ENCODE results near the gene HERC2.
"Not testable (repeated sequence)": the region's sequence is repeated elsewhere in the genome, so short reads cannot be mapped to it uniquely, and the experiment has no call there.

Gene HERC2

DNA sequence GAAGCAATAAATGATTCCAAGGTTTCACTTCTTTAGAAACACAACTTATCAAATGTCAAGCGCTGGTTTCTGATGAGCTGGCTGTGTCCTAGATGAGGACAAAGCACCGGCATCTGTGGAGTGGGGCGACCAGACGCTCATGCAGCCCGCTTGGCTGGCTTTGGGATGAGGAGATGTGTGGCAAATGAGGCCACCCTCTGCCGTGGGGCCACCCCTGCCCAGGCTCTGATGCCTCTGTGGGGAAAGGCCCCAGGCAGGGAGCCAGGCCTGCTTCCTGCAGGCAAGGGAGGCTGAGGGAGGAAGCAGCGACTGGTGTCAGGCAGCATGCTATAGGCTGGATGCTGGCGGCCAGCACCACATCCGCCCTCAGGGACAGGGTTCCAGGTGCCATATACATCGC is 102.9 kb downstream of the HERC2 start:
- H3K4me3 ChIP-seq (ENCODE audit: low read depth, low read length), result no peak overlapping the region
- TF ChIP-seq CTCF (IDR thresholded peaks at IDR 0.05; ENCODE audit: low read depth, low read length, missing control alignments), result no peak
- in situ Hi-C loops (cut with HindIII; ENCODE audit: low sequenced_read_pairs), result no loop called here
- DNase-seq (ENCODE audit: low read depth), result no peak

DNA sequence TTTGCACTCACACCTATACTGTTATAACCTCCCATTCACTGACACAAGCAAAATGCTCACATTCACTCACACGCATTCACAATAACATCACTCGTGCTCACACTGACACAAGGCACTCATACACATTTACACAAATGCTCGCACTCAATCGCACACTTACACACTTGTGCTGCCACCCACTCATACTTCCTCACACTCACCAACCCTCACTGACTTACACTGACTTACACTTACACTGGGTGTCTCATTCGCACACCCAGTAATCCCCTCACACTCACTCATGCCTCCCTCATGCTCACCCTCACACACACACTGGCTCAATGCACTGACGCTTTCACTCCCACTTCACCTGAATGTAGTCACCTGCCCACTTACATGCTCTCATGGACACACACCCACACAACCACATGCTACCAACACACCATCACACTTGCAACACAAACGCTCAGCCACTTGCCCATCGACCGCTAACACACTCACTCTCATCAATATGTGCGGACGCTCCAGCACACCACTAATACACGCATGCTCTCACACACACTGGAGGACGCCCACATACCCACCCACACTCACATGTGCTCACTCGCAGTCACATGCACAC is 104.9 kb downstream of the HERC2 start:
- H3K4me3 ChIP-seq (ENCODE audit: low read depth, low read length); DNase-seq (ENCODE audit: low read depth); in situ Hi-C loops (cut with HindIII; ENCODE audit: low sequenced_read_pairs): not testable (repeated sequence)

DNA sequence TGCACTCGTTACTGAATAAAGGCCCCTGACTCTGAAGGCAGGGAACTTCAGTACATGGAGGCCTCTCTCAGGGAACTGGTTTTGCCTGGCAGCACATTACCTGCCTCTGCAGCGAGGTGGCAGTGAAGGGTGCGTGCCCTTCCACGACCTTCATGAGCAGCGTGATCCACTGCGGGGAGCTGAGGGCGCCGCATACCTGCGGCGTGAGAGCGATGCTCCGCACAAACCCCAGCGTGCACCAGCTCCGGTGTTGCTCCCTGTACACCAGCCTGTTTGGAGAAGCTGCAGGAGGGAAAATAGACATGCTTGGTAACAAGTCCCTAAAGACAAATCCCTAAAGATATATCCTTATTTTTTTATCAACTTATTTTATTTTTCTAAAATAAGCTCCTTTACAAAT is 106.5 kb downstream of the HERC2 start:
- H3K4me3 ChIP-seq (ENCODE audit: low read depth, low read length); DNase-seq (ENCODE audit: low read depth); in situ Hi-C loops (cut with HindIII; ENCODE audit: low sequenced_read_pairs): not testable (repeated sequence)

GRCh38 chr15:28214006-28214790 is 107.8 kb downstream of the HERC2 start:
- H3K4me3 ChIP-seq (ENCODE audit: low read depth, low read length); in situ Hi-C loops (cut with HindIII; ENCODE audit: low sequenced_read_pairs); DNase-seq (ENCODE audit: low read depth): not testable (repeated sequence)

- in situ Hi-C loops (cut with HindIII; ENCODE audit: low sequenced_read_pairs); H3K4me3 ChIP-seq (ENCODE audit: low read depth, low read length); DNase-seq (ENCODE audit: low read depth): not testable (repeated sequence)
Observed at GRCh38 chr15:28213393-28213792, 108.6 kb downstream of the HERC2 start.

GRCh38 chr15:28208583-28208982 is 113.4 kb downstream of the HERC2 start:
- no peak overlapping the region for H3K4me3 ChIP-seq (ENCODE audit: low read depth, low read length)
- in situ Hi-C loops (cut with HindIII; ENCODE audit: low sequenced_read_pairs), result no loop called here
- TF ChIP-seq CTCF (IDR thresholded peaks at IDR 0.05; ENCODE audit: low read depth, low read length, missing control alignments), result no peak
- no peak for DNase-seq (ENCODE audit: low read depth)

DNA sequence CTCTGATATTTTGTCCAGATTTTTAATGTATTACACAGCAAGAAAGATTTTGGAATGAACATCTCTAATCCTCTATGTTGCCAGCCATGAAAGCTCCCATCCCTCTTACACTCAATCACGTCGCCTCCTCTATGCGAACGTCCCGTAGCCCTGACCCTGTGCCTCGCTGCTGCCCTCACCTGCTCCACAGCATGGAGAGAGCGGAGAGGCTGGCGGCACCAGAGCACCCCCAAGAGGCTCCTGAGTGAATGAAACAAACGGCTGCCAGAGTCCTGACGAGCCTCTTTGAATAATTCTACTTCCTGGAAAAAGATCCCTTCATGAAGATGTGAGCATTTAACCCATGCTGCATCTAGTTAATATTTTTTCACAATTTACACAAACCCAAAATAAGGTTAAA is 116.3 kb downstream of the HERC2 start:
- DNase-seq (ENCODE audit: low read depth); H3K4me3 ChIP-seq (ENCODE audit: low read depth, low read length); in situ Hi-C loops (cut with HindIII; ENCODE audit: low sequenced_read_pairs): not testable (repeated sequence)

DNA sequence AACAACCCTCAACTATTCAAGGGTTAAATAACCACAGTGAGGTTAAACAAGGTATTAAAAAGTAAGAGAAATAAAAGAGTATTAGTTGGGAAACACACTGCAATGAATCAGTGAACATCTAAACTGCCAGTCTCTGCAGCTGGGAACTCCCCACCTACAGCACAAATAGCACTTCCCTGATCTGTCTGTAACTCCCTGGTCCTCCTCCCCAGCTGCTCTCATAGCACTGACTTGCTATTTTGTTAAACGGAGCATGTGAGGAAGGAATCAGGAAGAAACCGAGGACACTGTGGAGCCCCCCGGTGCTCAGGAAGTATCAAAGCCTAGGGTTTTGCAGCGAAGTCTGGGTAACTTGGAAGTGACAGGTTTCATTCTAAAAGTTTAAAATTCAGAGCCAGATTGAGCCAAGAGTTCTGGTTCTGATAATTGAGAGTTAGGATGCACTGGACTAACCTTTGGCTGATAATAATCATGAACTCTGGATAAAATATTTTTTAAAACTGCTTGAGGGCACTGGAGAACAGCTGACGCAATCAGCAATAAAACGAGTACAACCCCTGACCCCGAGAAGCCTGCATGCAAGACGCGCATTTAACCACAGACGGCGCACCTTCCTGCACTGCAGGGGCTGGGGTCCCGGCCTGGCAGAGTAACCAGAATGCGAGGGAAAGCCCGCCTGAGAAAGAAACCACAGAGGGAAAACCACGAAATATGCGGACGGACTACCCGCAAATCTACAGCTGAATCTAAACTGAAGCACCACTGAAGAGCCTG is 118.7 kb downstream of the HERC2 start:
- DNase-seq (ENCODE audit: low read depth); H3K4me3 ChIP-seq (ENCODE audit: low read depth, low read length); in situ Hi-C loops (cut with HindIII; ENCODE audit: low sequenced_read_pairs): not testable (repeated sequence)

- in situ Hi-C loops (cut with HindIII; ENCODE audit: low sequenced_read_pairs); H3K4me3 ChIP-seq (ENCODE audit: low read depth, low read length); DNase-seq (ENCODE audit: low read depth): not testable (repeated sequence)
Observed at GRCh38 chr15:28202124-28202523, 119.9 kb downstream of the HERC2 start.

GRCh38 chr15:28198215-28198614 is 123.8 kb downstream of the HERC2 start:
- H3K4me3 ChIP-seq (ENCODE audit: low read depth, low read length); DNase-seq (ENCODE audit: low read depth); in situ Hi-C loops (cut with HindIII; ENCODE audit: low sequenced_read_pairs): not testable (repeated sequence)

DNA sequence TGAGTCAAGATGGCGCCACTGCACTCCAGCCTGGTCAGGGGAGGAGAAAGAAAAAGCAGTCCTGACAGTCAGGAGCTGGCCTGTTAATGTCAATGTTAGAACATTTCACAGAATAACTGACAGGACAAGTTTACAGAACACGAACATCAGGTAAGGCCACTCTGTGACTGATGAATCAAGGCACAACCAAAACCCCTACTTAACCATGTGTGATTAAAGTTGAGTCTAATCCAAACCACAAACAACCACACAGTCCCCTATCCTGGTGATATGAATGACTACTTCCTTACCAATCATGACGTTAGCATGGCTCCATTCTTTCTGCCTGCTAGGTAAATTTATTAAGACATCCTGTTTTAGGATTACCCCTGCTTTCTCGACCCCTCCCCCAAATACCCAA is 124.3 kb downstream of the HERC2 start:
- in situ Hi-C loops (cut with HindIII; ENCODE audit: low sequenced_read_pairs); H3K4me3 ChIP-seq (ENCODE audit: low read depth, low read length); DNase-seq (ENCODE audit: low read depth): not testable (repeated sequence)

DNA sequence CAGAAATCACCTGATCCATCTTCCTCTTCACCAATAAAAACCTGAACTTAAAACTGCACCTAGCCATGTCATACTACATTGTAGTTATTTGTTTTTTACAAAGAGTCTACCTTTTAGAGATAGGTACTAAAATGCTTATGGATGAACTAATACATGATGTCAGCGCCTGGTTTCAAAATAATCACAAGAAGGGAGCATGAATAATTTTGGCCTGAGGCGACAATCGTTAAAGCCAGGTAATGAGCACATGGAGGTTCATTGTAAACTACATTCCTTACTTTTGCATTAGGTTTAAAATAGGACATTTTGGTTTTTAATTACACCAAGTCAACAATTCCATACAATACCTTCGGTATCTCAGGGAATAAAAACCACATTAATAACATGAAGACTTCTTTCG is 125.4 kb downstream of the HERC2 start:
- in situ Hi-C loops (cut with HindIII; ENCODE audit: low sequenced_read_pairs); H3K4me3 ChIP-seq (ENCODE audit: low read depth, low read length); DNase-seq (ENCODE audit: low read depth): not testable (repeated sequence)

Data from astrocyte of the cerebellum (primary cell).